ENCODE data around the gene IDH3A. TPM values are rescaled to one million over a fixed set of nuclear protein-coding genes. Genes with fewer than 3 reads are reported as not detected.

IDH3A gene
- total RNA-seq, 3 donors from 2014 or later (not counting 1 experiment from before 2014, with no cell fraction given): 43.5 to 55.1 (median 53.3) TPM

- 85% methylated on average over 8 of the region's 8 CpGs for WGBS (ENCODE audit: insufficient coverage)
- TF ChIP-seq CTCF (IDR thresholded peaks at IDR 0.05): no peak
- Histone ChIP-seq H3K9me3 (ENCODE audit: control insufficient read depth, insufficient read depth, low read length) (no peaks in the 10 kb centered on the region), H3K36me3 (ENCODE audit: control insufficient read depth, insufficient read depth, low read length) (no peaks in the 10 kb centered on the region), H3K4me1 (ENCODE audit: control insufficient read depth, insufficient read depth, low read length) (no peaks in the 10 kb centered on the region), H3K4me3 (ENCODE audit: low read length) (no peak overlapping the region), H3K27me3 (ENCODE audit: control insufficient read depth, insufficient read depth, low read length) (no peaks in the 10 kb centered on the region), H3K27ac (ENCODE audit: low read length) (no peak overlapping the region)
- Mint-ChIP-seq H3K27me3 (ENCODE audit: low read depth in 2 of 2) (peaks cover 0 to 8% of the 10 kb centered on the region in 2 donors), H3K27ac (no peak overlapping the region), H3K4me3 (no peak overlapping the region), H3K36me3 (no peaks in the 10 kb centered on the region), H3K4me1 (no peaks in the 10 kb centered on the region), H3K9me3 (no peaks in the 10 kb centered on the region)
- DNase-seq (no peak), ATAC-seq (no peak)
- intact Hi-C loops (cut with micrococcal nuclease): no loop called here
Measured at GRCh38 chr15:78207641-78208340, 58.6 kb downstream of the IDH3A start.

GRCh38 chr15:78208341-78208844, 59.2 kb downstream of the IDH3A start:
- ATAC-seq (no peak), DNase-seq (no peak)
- Histone ChIP-seq H3K9me3 (ENCODE audit: control insufficient read depth, insufficient read depth, low read length) (no peaks in the 10 kb centered on the region), H3K27ac (ENCODE audit: low read length) (no peak overlapping the region), H3K4me1 (ENCODE audit: control insufficient read depth, insufficient read depth, low read length) (no peaks in the 10 kb centered on the region), H3K4me3 (ENCODE audit: low read length) (no peak overlapping the region), H3K27me3 (ENCODE audit: control insufficient read depth, insufficient read depth, low read length) (no peaks in the 10 kb centered on the region), H3K36me3 (ENCODE audit: control insufficient read depth, insufficient read depth, low read length) (no peaks in the 10 kb centered on the region)
- Mint-ChIP-seq H3K4me3 (no peak overlapping the region), H3K4me1 (no peaks in the 10 kb centered on the region), H3K9me3 (no peaks in the 10 kb centered on the region), H3K27ac (no peak overlapping the region), H3K36me3 (no peaks in the 10 kb centered on the region), H3K27me3 (ENCODE audit: low read depth in 2 of 2) (peaks cover 0 to 12% of the 10 kb centered on the region in 2 donors)
- TF ChIP-seq CTCF (IDR thresholded peaks at IDR 0.05): no peak
- 79% methylated on average over 8 of the region's 8 CpGs for WGBS (ENCODE audit: insufficient coverage)
- intact Hi-C loops (cut with micrococcal nuclease): no loop called here

- H3K36me3 Mint-ChIP-seq: no peaks in the 10 kb centered on the region
- H3K36me3 ChIP-seq (ENCODE audit: control insufficient read depth, insufficient read depth, low read length): no peaks in the 10 kb centered on the region
- DNase-seq (no peak), ATAC-seq (no peak)
- H3K27ac Mint-ChIP-seq: no peak overlapping the region
- H3K4me1 ChIP-seq (ENCODE audit: control insufficient read depth, insufficient read depth, low read length): no peaks in the 10 kb centered on the region
- H3K9me3 Mint-ChIP-seq: no peaks in the 10 kb centered on the region
- no peaks in the 10 kb centered on the region for H3K4me1 Mint-ChIP-seq
- H3K27me3 ChIP-seq (ENCODE audit: control insufficient read depth, insufficient read depth, low read length): no peaks in the 10 kb centered on the region
- H3K27me3 Mint-ChIP-seq (ENCODE audit: low read depth in 2 of 2): peaks cover 0 to 12% of the 10 kb centered on the region in 2 donors
- H3K4me3 Mint-ChIP-seq: no peak overlapping the region
- no peak overlapping the region for H3K4me3 ChIP-seq (ENCODE audit: low read length)
- H3K9me3 ChIP-seq (ENCODE audit: control insufficient read depth, insufficient read depth, low read length): no peaks in the 10 kb centered on the region
- WGBS (ENCODE audit: insufficient coverage): 88% methylated on average over 20 of the region's 20 CpGs
- no peak for TF ChIP-seq CTCF (IDR thresholded peaks at IDR 0.05)
- H3K27ac ChIP-seq (ENCODE audit: low read length): no peak overlapping the region
- intact Hi-C loops (cut with micrococcal nuclease): no loop called here
Measured at GRCh38 chr15:78208887-78209645, 59.9 kb downstream of the IDH3A start.

All from natural killer cell (primary cell).